Gastrocnemius medialis (tissue), 4 donors: ENCODE results near the gene SIGLEC9. TPM values are rescaled to one million over a fixed set of nuclear protein-coding genes. Genes with fewer than 3 reads are reported as not detected.

Experiments
- ATAC-seq, 2 donors: fragments of 150-250 bp; one replicate each; pipeline ENCODE4 v1.9.1; 2016
- DNase-seq, 2 donors: peaks; one replicate each; pipeline ENCODE4 v3.0.0-alpha.2; 2019
- H3K27ac ChIP-seq, 4 donors: fragments of 200-600 bp; sonication (generic); 1 replicate in 1 of 4; 2 replicates in 3 of 4; pipeline ENCODE4 v1.5.1; 2016 to 2018; ENCODE audit warnings: mild to moderate bottlenecking in 2 of 4, moderate library complexity in 1 of 4
- H3K27me3 ChIP-seq, 3 donors: fragments of 200-600 bp; sonication (generic) in 2 of 3; 1 replicate in 1 of 3; 2 replicates in 2 of 3; pipeline versions ENCODE4 v1.5.1 to v1.6.0; 2016 to 2019; ENCODE audit warnings: mild to moderate bottlenecking in 1 of 3, moderate library complexity in 1 of 3
- H3K36me3 ChIP-seq, 2 donors: fragments of 200-600 bp; sonication (generic) in 1 of 2; one replicate each; pipeline ENCODE4 v1.5.1; 2017 to 2018
- H3K4me1 ChIP-seq, 2 donors: fragments of 200-600 bp; sonication (generic) in 1 of 2; one replicate each; pipeline ENCODE4 v1.5.1; 2016 to 2017; ENCODE audit warnings: mild to moderate bottlenecking in 2 of 2
- H3K4me3 ChIP-seq, 4 donors: fragments of 200-600 bp; sonication (generic) in 3 of 4; 1 replicate in 1 of 4; 2 replicates in 3 of 4; pipeline ENCODE4 v1.5.1; 2016 to 2019; ENCODE audit warnings: mild to moderate bottlenecking in 2 of 4
- H3K9me3 ChIP-seq, 3 donors: fragments of 200-600 bp; sonication (generic) in 2 of 3; 1 replicate in 1 of 3; 2 replicates in 2 of 3; pipeline ENCODE4 v1.5.1; 2016 to 2019
- POLR2A ChIP-seq, 2 donors: fragments of 450-650 bp; IDR thresholded peaks; one replicate each; pipeline ENCODE4 v1.6.1; 2017; ENCODE audit warnings: antibody characterized with exemption in 2 of 2, mild to moderate bottlenecking in 2 of 2, moderate library complexity in 2 of 2
- in situ Hi-C, 4 donors: fragments of 200-750 bp; cut with MboI; loops; one replicate each; pipeline versions ENCODE4 v1.15.0 to v1.8.0; 2017; ENCODE audit warnings: low sequenced_read_pairs in 4 of 4
- intact Hi-C: fragments of 100-400 bp; cut with DNase I; formaldehyde crosslinking; loops from one replicate; pipeline ENCODE4 v1.15.1; 2023; ENCODE audit warnings: low total_unique reads
- total RNA-seq, 4 donors: library from RNA; depleted of rRNA; stranded (reverse); fragments of >200 nt; gene quantifications; one replicate each; pipeline versions ENCODE4 v1.1.0 to v1.2.3, GENCODE V29; 2016
- TF ChIP-seq, protein P1 (sequence below), 5 experiments: fragments of 450-650 bp in 3 of 5; fragments of 200-600 bp in 2 of 5; sonication (generic) in 2 of 5; IDR thresholded peaks in 4 of 5; conservative IDR thresholded peaks in 1 of 5; 1 replicate in 4 of 5; 2 replicates in 1 of 5; pipeline ENCODE4 v1.5.1; 2016 to 2019; ENCODE audit warnings: antibody characterized with exemption in 5 of 5, mild to moderate bottlenecking in 3 of 5, moderate library complexity in 3 of 5

SIGLEC9 gene
- total RNA-seq, 4 donors from 2014 or later: 0.72 to 1.4 (median 1.0) TPM; not detected in 1

DNA sequence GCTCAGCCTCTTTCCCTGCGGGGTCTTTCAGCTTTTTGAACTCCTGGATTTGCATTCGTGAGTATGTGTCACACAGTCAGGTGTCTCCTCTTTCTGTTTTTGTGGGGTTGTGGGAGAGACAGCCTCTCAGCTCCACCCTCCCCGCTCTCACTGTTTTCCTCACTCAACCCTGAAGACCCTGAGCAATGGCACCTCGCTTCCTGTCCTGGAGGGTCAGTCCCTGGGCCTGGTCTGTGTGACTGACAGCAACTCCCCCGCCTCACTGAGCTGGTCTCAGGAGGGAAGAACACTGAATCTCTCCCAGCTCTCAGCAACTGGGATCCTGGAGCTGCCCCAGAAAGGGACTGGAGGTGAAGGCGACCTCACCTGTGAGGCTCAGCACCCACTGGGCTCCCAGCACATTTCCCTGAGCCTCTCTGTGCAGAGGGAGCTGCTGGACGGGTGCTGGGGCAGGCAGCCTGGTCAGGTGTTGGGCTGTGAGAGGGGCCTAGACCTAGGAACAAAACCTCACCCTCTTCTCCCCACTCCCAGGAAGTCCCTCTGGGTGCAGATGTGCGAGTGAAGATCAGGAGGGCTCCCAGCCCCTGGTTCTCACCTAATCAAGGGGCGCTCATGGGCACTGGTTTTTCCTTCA, 13.2 kb downstream of the SIGLEC9 start:
- ATAC-seq: no peak
- Histone ChIP-seq H3K36me3 (no peaks in the 10 kb centered on the region), H3K27me3 (no peaks in the 10 kb centered on the region), H3K4me1 (no peaks in the 10 kb centered on the region), H3K27ac (no peak overlapping the region), H3K9me3 (no peaks in the 10 kb centered on the region), H3K4me3 (no peak overlapping the region)
- in situ Hi-C loops: no loop called here
- no peak for DNase-seq
- TF ChIP-seq, protein P1, sequence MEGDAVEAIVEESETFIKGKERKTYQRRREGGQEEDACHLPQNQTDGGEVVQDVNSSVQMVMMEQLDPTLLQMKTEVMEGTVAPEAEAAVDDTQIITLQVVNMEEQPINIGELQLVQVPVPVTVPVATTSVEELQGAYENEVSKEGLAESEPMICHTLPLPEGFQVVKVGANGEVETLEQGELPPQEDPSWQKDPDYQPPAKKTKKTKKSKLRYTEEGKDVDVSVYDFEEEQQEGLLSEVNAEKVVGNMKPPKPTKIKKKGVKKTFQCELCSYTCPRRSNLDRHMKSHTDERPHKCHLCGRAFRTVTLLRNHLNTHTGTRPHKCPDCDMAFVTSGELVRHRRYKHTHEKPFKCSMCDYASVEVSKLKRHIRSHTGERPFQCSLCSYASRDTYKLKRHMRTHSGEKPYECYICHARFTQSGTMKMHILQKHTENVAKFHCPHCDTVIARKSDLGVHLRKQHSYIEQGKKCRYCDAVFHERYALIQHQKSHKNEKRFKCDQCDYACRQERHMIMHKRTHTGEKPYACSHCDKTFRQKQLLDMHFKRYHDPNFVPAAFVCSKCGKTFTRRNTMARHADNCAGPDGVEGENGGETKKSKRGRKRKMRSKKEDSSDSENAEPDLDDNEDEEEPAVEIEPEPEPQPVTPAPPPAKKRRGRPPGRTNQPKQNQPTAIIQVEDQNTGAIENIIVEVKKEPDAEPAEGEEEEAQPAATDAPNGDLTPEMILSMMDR (IDR thresholded peaks at IDR 0.05 in 4 of 5, conservative IDR thresholded peaks at IDR 0.05 in 1 of 5): no peak
- no peak for TF ChIP-seq POLR2A (IDR thresholded peaks at IDR 0.05)
- intact Hi-C loops: no loop called here

DNA sequence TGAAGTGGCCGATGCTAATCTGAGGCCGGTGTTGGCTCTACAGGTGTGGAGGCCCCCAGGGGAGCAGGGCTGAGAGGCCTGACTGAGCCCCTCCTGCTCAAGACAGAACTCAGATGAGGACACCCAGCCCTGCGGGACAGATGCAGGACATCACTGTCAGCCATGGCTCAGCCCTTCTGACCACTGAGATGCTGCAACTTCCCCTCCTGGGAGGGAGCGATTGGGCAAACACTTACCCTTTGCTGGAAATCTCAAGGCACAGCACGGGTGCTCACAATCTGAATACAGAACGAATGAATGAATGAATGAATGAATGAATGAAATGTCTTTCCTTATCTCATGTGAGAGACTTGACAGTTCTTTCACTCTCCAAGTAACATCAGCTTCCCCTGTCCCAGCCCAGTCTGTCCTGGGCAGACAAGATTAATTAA, 13.9 kb downstream of the SIGLEC9 start:
- Histone ChIP-seq H3K27ac (peak overlapping the region in 1 of 4 donors; percentile 5), H3K4me3 (no peak overlapping the region), H3K36me3 (no peaks in the 10 kb centered on the region), H3K27me3 (no peaks in the 10 kb centered on the region), H3K9me3 (no peaks in the 10 kb centered on the region), H3K4me1 (no peaks in the 10 kb centered on the region)
- intact Hi-C loops: no loop called here
- in situ Hi-C loops: no loop called here
- ATAC-seq: no peak
- peak; percentile 25 to 30 for DNase-seq
- TF ChIP-seq POLR2A (IDR thresholded peaks at IDR 0.05): no peak
- TF ChIP-seq, protein P1 (IDR thresholded peaks at IDR 0.05 in 4 of 5, conservative IDR thresholded peaks at IDR 0.05 in 1 of 5): no peak

- no peaks in the 10 kb centered on the region for H3K36me3 ChIP-seq
- ATAC-seq (no peak), DNase-seq (no peak)
- H3K9me3 ChIP-seq: no peaks in the 10 kb centered on the region
- H3K4me3 ChIP-seq: no peak overlapping the region
- TF ChIP-seq, protein P1 (IDR thresholded peaks at IDR 0.05 in 4 of 5, conservative IDR thresholded peaks at IDR 0.05 in 1 of 5): no peak
- TF ChIP-seq POLR2A (IDR thresholded peaks at IDR 0.05): no peak
- no peaks in the 10 kb centered on the region for H3K4me1 ChIP-seq
- peak overlapping the region in 1 of 4 donors; percentile 5 for H3K27ac ChIP-seq
- in situ Hi-C loops (no loop called here), intact Hi-C loops (no loop called here)
- no peaks in the 10 kb centered on the region for H3K27me3 ChIP-seq
These were observed 14.8 kb downstream of the SIGLEC9 start for GRCh38 chr19:51139299-51140014.

DNA sequence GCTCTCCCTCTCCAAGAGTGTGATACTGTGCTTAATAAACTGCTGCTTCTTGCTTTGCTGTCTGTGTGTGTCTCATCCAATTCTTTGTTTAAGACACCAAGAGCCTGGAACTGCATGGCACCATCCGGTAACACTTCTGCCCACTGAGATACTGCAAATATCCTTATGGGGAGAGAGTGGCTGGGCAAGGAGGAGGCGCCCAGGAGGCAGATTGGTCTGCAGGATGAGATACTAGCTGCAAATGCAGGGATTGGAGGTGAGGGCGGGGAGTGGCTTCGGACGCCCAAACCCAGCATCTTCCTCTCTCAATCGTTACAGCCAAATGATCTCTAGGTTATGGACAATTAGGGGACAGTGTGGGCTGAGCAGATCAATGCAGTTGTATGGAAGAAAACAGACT, 15.7 kb downstream of the SIGLEC9 start:
- TF ChIP-seq POLR2A (IDR thresholded peaks at IDR 0.05): no peak
- TF ChIP-seq, protein P1 (IDR thresholded peaks at IDR 0.05 in 4 of 5, conservative IDR thresholded peaks at IDR 0.05 in 1 of 5): no peak
- intact Hi-C loops: no loop called here
- Histone ChIP-seq H3K4me1 (no peaks in the 10 kb centered on the region), H3K27me3 (no peaks in the 10 kb centered on the region), H3K27ac (no peak overlapping the region), H3K4me3 (no peak overlapping the region), H3K9me3 (no peaks in the 10 kb centered on the region), H3K36me3 (no peaks in the 10 kb centered on the region)
- in situ Hi-C loops: no loop called here
- DNase-seq: no peak
- no peak for ATAC-seq
